Ectodermal cell (in vitro differentiated cells): ENCODE measurements around the gene ZC3H7B.

ENCODE experiments used
- H3K27ac ChIP-seq: 2 replicates; pipeline ENCODE4 v1.7.0; 2013; ENCODE audit warnings: mild to moderate bottlenecking, low read depth, low read length; ENCODE audit not compliant: insufficient read depth, poor library complexity, severe bottlenecking
- H3K27me3 ChIP-seq: 2 replicates; pipeline ENCODE4 v1.7.0; 2013; ENCODE audit warnings: mild to moderate bottlenecking, low read length; ENCODE audit not compliant: insufficient read depth, control insufficient read depth, poor library complexity, severe bottlenecking
- H3K36me3 ChIP-seq: one replicate; pipeline ENCODE4 v1.7.0; 2013; ENCODE audit warnings: low read length; ENCODE audit not compliant: control insufficient read depth, insufficient read depth
- H3K4me1 ChIP-seq: one replicate; pipeline ENCODE4 v1.7.0; 2013; ENCODE audit warnings: low read length; ENCODE audit not compliant: control insufficient read depth, insufficient read depth
- H3K4me3 ChIP-seq: 2 replicates; pipeline ENCODE4 v1.7.0; 2013; ENCODE audit warnings: low read depth, low read length, control low read depth; ENCODE audit not compliant: insufficient read depth
- H3K9me3 ChIP-seq: 2 replicates; pipeline ENCODE4 v1.7.0; 2013; ENCODE audit warnings: mild to moderate bottlenecking, low read length, moderate library complexity; ENCODE audit not compliant: control insufficient read depth
- WGBS, 2 experiments: methylation state at CpG; one replicate each; pipeline ENCODE4 v1.1.7; 2013; ENCODE audit warnings: missing lambda C conversion rate in 2 of 2; 5-methylcytosine and 5-hydroxymethylcytosine counted together

Gene ZC3H7B

DNA sequence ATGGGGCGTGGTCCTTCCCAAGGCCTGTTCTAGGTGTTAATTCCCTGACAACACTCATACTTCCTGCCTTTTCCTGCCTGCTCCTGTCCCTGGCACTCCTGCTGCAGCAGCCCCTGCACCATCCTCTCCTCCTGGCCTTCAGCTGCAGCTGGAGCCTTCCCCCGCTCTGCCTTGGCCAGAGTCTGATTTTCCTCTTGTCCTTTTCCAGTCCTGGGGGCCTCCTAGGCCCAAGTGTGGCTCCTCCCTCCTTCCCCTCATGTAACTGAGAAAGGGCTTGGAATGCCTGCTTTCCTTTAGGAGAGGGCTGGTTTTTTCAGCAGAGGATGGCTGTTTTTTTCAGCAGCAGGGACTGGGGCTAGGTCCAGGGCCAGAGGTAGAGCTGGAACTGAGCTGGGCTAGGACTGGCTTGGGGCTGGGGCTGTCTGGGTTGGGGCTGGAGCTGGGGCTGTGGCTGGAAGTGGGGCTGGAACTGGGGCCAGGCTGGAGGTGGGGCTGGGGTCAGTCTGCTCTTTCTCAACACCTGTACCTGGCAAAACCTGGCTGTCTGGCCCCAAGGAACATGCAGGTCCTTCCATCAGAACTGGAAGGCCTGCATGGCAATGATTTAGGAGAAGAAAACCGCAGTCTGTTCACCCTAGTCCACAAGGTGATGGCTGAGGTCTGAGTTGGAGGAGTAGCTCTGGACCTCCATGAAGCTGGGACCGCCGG lies 23.6 kb downstream of the ZC3H7B start:
- H3K4me1 ChIP-seq: no peaks in the 10 kb centered on the region
- 93 to 95% methylated on average over 5 of the region's 5 CpGs for WGBS, 2 experiments
- peaks cover 16% of the 10 kb centered on the region for H3K36me3 ChIP-seq
- H3K9me3 ChIP-seq: no peaks in the 10 kb centered on the region
- no peak overlapping the region for H3K27ac ChIP-seq
- no peak overlapping the region for H3K4me3 ChIP-seq
- no peaks in the 10 kb centered on the region for H3K27me3 ChIP-seq

GRCh38 chr22:41327124-41327523 lies 25.8 kb downstream of the ZC3H7B start:
- no peak overlapping the region for H3K4me3 ChIP-seq
- peaks cover 17% of the 10 kb centered on the region for H3K36me3 ChIP-seq
- H3K4me1 ChIP-seq: no peaks in the 10 kb centered on the region
- no peak overlapping the region for H3K27ac ChIP-seq
- no peaks in the 10 kb centered on the region for H3K27me3 ChIP-seq
- H3K9me3 ChIP-seq: no peaks in the 10 kb centered on the region
- 94 to 96% methylated on average over 16 of the region's 16 CpGs for WGBS, 2 experiments

DNA sequence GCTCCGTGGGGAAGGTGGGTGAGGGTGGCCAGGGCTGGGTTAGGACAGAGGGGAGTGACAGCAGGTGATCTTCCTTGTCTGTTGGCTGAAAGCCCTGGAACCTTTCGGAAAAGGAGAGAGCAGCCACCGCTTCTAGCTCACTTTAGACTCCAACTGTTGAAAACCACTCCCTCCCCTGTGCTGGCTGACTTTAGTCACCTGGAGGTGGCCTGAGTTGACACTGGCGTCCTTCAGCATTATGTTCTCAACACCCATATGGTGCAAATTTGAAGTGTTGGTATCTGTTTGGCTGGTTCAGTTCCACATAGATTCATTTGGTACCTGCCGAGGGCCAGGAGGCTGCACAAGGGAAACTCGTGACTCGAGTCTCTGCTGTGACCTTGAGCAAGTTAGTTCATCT lies 28.8 kb downstream of the ZC3H7B start:
- Histone ChIP-seq H3K4me3 (no peak overlapping the region), H3K9me3 (no peaks in the 10 kb centered on the region), H3K4me1 (no peaks in the 10 kb centered on the region), H3K27ac (no peak overlapping the region), H3K36me3 (peaks cover 20% of the 10 kb centered on the region), H3K27me3 (no peaks in the 10 kb centered on the region)
- WGBS, 2 experiments: 94 to 96% methylated on average over 7 of the region's 7 CpGs

DNA sequence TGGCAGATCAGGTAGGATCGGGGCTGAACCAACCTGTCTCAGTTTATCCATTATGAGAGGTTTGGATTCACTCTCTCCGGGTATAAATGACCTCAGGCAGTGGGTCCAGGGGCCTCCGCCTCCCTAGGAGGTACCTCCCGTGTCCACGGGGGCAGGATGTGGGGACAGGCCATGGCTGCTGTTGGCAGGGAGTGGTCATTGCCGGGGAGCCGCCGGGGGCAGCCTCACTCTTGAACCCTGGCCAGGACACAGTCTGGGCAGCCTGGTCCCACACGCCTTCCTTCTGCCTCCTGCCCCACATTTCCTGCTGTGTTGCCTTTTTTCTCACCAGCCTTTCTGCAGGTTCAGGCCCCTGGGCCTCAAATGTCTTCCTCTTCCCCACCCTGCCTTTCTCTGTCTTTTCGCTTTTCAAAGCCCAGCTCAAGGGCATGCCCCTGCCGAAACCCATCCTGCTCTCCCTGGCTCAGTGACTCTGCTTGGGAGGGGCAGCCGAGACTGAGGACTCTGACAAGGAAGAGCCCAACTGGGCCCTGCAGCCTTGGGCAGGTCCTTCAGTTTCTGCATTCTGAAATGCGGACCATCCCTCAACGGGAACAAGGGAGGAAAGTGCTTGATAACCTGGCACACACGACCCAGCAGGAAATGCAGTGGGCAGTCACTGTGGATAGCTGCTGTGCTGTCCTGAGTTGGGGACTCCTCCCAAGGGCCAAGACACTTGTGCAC lies 31.1 kb downstream of the ZC3H7B start:
- H3K27me3 ChIP-seq: no peaks in the 10 kb centered on the region
- peaks cover 14% of the 10 kb centered on the region for H3K36me3 ChIP-seq
- no peaks in the 10 kb centered on the region for H3K4me1 ChIP-seq
- 93 to 94% methylated on average over 15 of the region's 15 CpGs for WGBS, 2 experiments
- H3K9me3 ChIP-seq: no peaks in the 10 kb centered on the region
- H3K27ac ChIP-seq: no peak overlapping the region
- no peak overlapping the region for H3K4me3 ChIP-seq

GRCh38 chr22:41333806-41334205 lies 32.5 kb downstream of the ZC3H7B start:
- no peaks in the 10 kb centered on the region for H3K9me3 ChIP-seq
- H3K4me1 ChIP-seq: no peaks in the 10 kb centered on the region
- H3K27me3 ChIP-seq: no peaks in the 10 kb centered on the region
- peaks cover 13% of the 10 kb centered on the region for H3K36me3 ChIP-seq
- WGBS, 2 experiments: 93% methylated on average over 3 of the region's 3 CpGs
- no peak overlapping the region for H3K4me3 ChIP-seq
- H3K27ac ChIP-seq: no peak overlapping the region

DNA sequence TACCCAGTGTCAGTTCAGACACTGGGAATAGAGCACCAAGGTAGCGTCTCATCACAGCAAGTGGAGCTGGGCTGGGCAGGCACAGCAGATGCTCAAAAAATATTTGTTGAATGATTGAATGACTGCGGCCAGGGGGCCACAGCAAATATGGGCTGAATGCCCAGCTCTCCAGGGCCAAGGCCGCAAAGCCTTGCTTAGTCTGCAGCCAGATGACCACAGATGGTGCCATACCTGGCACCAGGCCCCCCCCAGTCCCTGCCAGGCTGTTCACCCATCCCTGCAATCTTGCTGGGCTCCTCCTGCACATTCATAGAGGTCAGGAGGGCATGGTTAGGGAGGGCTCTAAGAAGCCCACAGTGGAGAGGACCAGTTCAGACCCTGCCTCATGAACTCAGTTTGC lies 32.9 kb downstream of the ZC3H7B start:
- no peak overlapping the region for H3K27ac ChIP-seq
- peaks cover 13% of the 10 kb centered on the region for H3K36me3 ChIP-seq
- 97 to 98% methylated on average over 3 of the region's 3 CpGs for WGBS, 2 experiments
- H3K9me3 ChIP-seq: no peaks in the 10 kb centered on the region
- no peaks in the 10 kb centered on the region for H3K4me1 ChIP-seq
- no peaks in the 10 kb centered on the region for H3K27me3 ChIP-seq
- H3K4me3 ChIP-seq: no peak overlapping the region

GRCh38 chr22:41334951-41335635 lies 33.8 kb downstream of the ZC3H7B start:
- no peak overlapping the region for H3K4me3 ChIP-seq
- no peaks in the 10 kb centered on the region for H3K4me1 ChIP-seq
- H3K27me3 ChIP-seq: no peaks in the 10 kb centered on the region
- no peak overlapping the region for H3K27ac ChIP-seq
- H3K36me3 ChIP-seq: peaks cover 8% of the 10 kb centered on the region
- H3K9me3 ChIP-seq: no peaks in the 10 kb centered on the region
- 91 to 95% methylated on average over 11 of the region's 11 CpGs for WGBS, 2 experiments

GRCh38 chr22:41338614-41339212 lies 37.4 kb downstream of the ZC3H7B start:
- no peaks in the 10 kb centered on the region for H3K4me1 ChIP-seq
- no peaks in the 10 kb centered on the region for H3K9me3 ChIP-seq
- peaks cover 11% of the 10 kb centered on the region for H3K36me3 ChIP-seq
- H3K4me3 ChIP-seq: no peak overlapping the region
- WGBS, 2 experiments: 93 to 94% methylated on average over 14 of the region's 14 CpGs
- no peak overlapping the region for H3K27ac ChIP-seq
- no peaks in the 10 kb centered on the region for H3K27me3 ChIP-seq

GRCh38 chr22:41339823-41340222 lies 38.5 kb downstream of the ZC3H7B start:
- H3K36me3 ChIP-seq: peaks cover 17% of the 10 kb centered on the region
- H3K4me1 ChIP-seq: no peaks in the 10 kb centered on the region
- H3K4me3 ChIP-seq: no peak overlapping the region
- 95% methylated on average over 18 of the region's 18 CpGs for WGBS, 2 experiments
- no peaks in the 10 kb centered on the region for H3K27me3 ChIP-seq
- H3K9me3 ChIP-seq: no peaks in the 10 kb centered on the region
- no peak overlapping the region for H3K27ac ChIP-seq

DNA sequence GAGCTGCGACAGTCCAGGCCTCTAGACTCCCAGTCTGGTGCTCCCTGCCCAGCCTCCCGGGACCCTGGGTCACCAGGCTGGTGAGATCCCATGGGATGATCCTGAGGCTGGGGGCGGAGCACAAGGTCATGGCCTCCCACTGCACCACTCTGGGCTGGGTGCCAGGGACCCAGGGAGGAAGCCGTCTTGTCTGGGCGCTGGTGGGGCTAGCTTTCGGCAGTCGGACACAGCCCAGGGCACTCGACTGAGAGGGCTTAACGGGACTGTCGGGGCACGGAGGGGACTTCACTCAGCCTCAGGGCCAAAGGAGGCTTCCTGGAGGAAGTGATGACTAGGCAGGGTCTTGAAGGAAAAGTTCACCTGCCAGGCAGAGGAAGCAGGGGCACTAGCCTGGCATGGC lies 39.0 kb downstream of the ZC3H7B start:
- H3K27ac ChIP-seq: no peak overlapping the region
- 96% methylated on average over 11 of the region's 11 CpGs for WGBS, 2 experiments

More for the DNA sequence above, 39.0 kb downstream of the ZC3H7B start:
- Histone ChIP-seq H3K4me3 (no peak overlapping the region), H3K36me3 (peaks cover 17% of the 10 kb centered on the region), H3K27me3 (no peaks in the 10 kb centered on the region), H3K9me3 (no peaks in the 10 kb centered on the region), H3K4me1 (no peaks in the 10 kb centered on the region)
